CD4-positive, CD25-positive, alpha-beta regulatory T cell (primary cell): ENCODE data around the gene TEKT5. TPM values are rescaled to one million over a fixed set of nuclear protein-coding genes. Genes with fewer than 3 reads are reported as not detected.

Experiments
- ATAC-seq, 2 donors: fragments of 150-1000 bp; cut with Tn5 transposase; one replicate each; pipeline ENCODE4 v1.10.0; 2021; ENCODE audit warnings: low read depth in 2 of 2, moderate number of reproducible peaks in 2 of 2, moderate library complexity in 1 of 2
- DNase-seq, 3 donors: peaks; one replicate each; pipeline versions ENCODE4 v3.0.0 to v3.0.0-alpha.2; 2012 to 2022; ENCODE audit warnings: mixed read lengths in 1 of 3
- H3K27ac ChIP-seq: one replicate; pipeline ENCODE4 v1.7.0; 2013; ENCODE audit warnings: mild to moderate bottlenecking, low read length; ENCODE audit not compliant: insufficient read depth, poor library complexity, severe bottlenecking
- H3K27me3 ChIP-seq: one replicate; pipeline ENCODE4 v1.7.0; 2013; ENCODE audit warnings: low read length; ENCODE audit not compliant: control insufficient read depth, insufficient read depth
- H3K36me3 ChIP-seq: one replicate; pipeline ENCODE4 v1.7.0; 2013; ENCODE audit warnings: mild to moderate bottlenecking, low read length, moderate library complexity; ENCODE audit not compliant: control insufficient read depth, insufficient read depth
- H3K4me1 ChIP-seq: 2 replicates; pipeline ENCODE4 v1.7.0; 2013; ENCODE audit warnings: mild to moderate bottlenecking, low read length; ENCODE audit not compliant: insufficient read depth, control insufficient read depth, poor library complexity, severe bottlenecking
- H3K4me3 ChIP-seq: one replicate; pipeline ENCODE4 v1.7.0; 2013; ENCODE audit warnings: low read depth, mild to moderate bottlenecking, low read length, moderate library complexity
- H3K9me3 ChIP-seq, 2 experiments: 1 replicate in 1 of 2; 2 replicates in 1 of 2; pipeline ENCODE4 v1.7.0; 2013; ENCODE audit warnings: low read length in 2 of 2, mild to moderate bottlenecking in 1 of 2, moderate library complexity in 1 of 2; ENCODE audit not compliant: control insufficient read depth in 2 of 2
- H3K27ac Mint-ChIP-seq, 3 donors: one replicate each; pipeline ENCODE4 v1.8.0; 2020 to 2022; ENCODE audit warnings: mild to moderate bottlenecking in 3 of 3, mixed read lengths in 3 of 3, moderate library complexity in 2 of 3
- H3K27me3 Mint-ChIP-seq: one replicate; pipeline ENCODE4 v1.8.0; 2022; ENCODE audit warnings: mild to moderate bottlenecking, mixed read lengths
- H3K36me3 Mint-ChIP-seq: one replicate; pipeline ENCODE4 v1.8.0; 2020; ENCODE audit warnings: mixed read lengths
- H3K4me1 Mint-ChIP-seq, 4 donors: one replicate each; pipeline ENCODE4 v1.8.0; 2020 to 2022; ENCODE audit warnings: mixed read lengths in 4 of 4, mild to moderate bottlenecking in 1 of 4
- H3K4me3 Mint-ChIP-seq, 4 donors: one replicate each; pipeline ENCODE4 v1.8.0; 2020 to 2022; ENCODE audit warnings: mild to moderate bottlenecking in 4 of 4, mixed read lengths in 4 of 4, moderate library complexity in 3 of 4
- H3K9me3 Mint-ChIP-seq, 7 donors: one replicate each; pipeline ENCODE4 v1.8.0; 2020 to 2022; ENCODE audit warnings: mixed read lengths in 7 of 7, mild to moderate bottlenecking in 3 of 7, moderate library complexity in 2 of 7
- polyA plus RNA-seq, 4 donors: library from polyadenylated mRNA; unstranded; fragments of 300-500 nt; fragmentation: Illumina TruSeq; gene quantifications; one replicate each; pipeline ENCODE4 v1.2.3, GENCODE V29; 2021
- total RNA-seq: library from RNA; stranded (reverse); gene quantifications from one replicate; pipeline ENCODE4 v1.2.3, GENCODE V29; 2022

TEKT5 gene
- total and polyA plus RNA-seq, 5 donors from 2014 or later: 0.24 TPM; not detected in 4

DNA sequence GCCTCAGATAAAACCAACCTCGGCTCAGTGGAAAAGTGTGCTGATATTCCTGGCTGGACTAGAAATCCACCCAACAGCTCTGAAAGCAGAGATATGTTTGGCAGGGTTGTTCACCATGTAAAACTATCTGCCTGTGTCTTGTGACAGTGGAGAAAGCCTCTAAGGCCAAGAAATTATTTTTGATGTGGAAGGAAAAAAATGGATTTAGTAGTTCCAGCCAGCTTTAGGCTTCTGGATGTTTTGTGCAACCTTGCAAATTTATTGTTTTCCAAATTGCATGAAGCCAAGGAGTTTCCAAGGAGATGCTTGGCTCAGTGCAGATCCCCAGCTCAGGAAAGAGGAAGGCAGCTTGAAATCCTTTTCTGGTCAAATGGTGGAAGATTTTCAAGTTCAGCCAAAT is 31.6 kb downstream of the TEKT5 start:
- Mint-ChIP-seq H3K27ac (no peak overlapping the region), H3K27me3 (peaks cover 8% of the 10 kb centered on the region), H3K4me3 (no peak overlapping the region), H3K4me1 (no peaks in the 10 kb centered on the region), H3K36me3 (no peaks in the 10 kb centered on the region), H3K9me3 (peaks cover 0 to 2% (median 0%) of the 10 kb centered on the region in 7 donors)
- no peak for DNase-seq
- ATAC-seq: no peak
- H3K9me3 ChIP-seq: no peaks in the 10 kb centered on the region
- H3K4me1 ChIP-seq: no peaks in the 10 kb centered on the region
- no peaks in the 10 kb centered on the region for H3K27me3 ChIP-seq
- no peaks in the 10 kb centered on the region for H3K36me3 ChIP-seq
- H3K27ac ChIP-seq: no peak overlapping the region
- H3K4me3 ChIP-seq: no peak overlapping the region

DNA sequence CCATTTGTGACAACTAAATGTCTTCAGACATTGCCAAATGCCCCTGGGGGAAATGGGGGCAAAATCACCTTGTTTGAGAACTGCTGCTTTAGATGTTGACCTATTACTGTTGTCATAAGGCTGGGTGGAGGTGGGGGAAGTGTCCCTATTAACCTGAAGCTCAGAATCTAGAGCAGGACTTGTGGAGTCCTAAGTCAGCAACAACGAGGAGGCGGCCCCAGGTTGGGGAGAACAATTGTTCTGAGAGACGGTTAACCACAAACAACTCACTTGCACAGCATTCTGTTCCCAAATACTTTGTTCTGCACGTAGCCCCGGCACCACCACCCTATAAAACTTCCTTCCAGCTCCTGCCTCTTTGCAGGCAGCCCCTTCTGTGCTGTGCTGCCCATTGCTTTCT is 32.5 kb downstream of the TEKT5 start:
- DNase-seq (no peak), ATAC-seq (no peak)
- Mint-ChIP-seq H3K4me3 (no peak overlapping the region), H3K9me3 (peaks cover 0 to 2% (median 0%) of the 10 kb centered on the region in 7 donors), H3K36me3 (no peaks in the 10 kb centered on the region), H3K27me3 (peaks cover 8% of the 10 kb centered on the region), H3K4me1 (no peaks in the 10 kb centered on the region), H3K27ac (no peak overlapping the region)
- H3K27ac ChIP-seq: no peak overlapping the region
- H3K36me3 ChIP-seq: no peaks in the 10 kb centered on the region
- H3K27me3 ChIP-seq: no peaks in the 10 kb centered on the region
- H3K4me3 ChIP-seq: no peak overlapping the region
- no peaks in the 10 kb centered on the region for H3K4me1 ChIP-seq
- H3K9me3 ChIP-seq: no peaks in the 10 kb centered on the region

DNA sequence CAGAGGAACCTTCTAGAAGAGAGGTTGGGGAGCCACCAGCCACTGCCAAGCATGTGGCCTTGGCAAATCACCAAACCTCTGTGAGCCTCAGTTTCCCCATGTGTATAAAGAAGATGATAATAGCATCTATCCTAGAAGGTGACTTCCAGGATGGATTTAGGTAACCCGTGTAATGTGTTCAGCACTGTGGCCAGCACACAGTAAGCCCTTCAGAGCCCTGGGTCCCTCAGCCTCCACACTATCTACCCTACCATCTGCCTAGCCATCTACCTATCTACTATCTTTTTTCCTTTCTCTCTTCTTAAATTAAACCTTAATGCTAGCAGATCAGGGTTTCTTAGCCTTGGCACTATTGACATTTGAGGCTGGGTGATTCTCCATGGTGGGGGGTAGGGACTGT is 33.0 kb downstream of the TEKT5 start:
- Histone ChIP-seq H3K4me3 (no peak overlapping the region), H3K27ac (no peak overlapping the region), H3K36me3 (no peaks in the 10 kb centered on the region), H3K9me3 (no peaks in the 10 kb centered on the region), H3K27me3 (no peaks in the 10 kb centered on the region), H3K4me1 (no peaks in the 10 kb centered on the region)
- DNase-seq: no peak
- Mint-ChIP-seq H3K9me3 (peaks cover 0 to 2% (median 0%) of the 10 kb centered on the region in 7 donors), H3K36me3 (no peaks in the 10 kb centered on the region), H3K27ac (no peak overlapping the region), H3K4me1 (no peaks in the 10 kb centered on the region), H3K27me3 (peaks cover 8% of the 10 kb centered on the region), H3K4me3 (no peak overlapping the region)
- no peak for ATAC-seq

DNA sequence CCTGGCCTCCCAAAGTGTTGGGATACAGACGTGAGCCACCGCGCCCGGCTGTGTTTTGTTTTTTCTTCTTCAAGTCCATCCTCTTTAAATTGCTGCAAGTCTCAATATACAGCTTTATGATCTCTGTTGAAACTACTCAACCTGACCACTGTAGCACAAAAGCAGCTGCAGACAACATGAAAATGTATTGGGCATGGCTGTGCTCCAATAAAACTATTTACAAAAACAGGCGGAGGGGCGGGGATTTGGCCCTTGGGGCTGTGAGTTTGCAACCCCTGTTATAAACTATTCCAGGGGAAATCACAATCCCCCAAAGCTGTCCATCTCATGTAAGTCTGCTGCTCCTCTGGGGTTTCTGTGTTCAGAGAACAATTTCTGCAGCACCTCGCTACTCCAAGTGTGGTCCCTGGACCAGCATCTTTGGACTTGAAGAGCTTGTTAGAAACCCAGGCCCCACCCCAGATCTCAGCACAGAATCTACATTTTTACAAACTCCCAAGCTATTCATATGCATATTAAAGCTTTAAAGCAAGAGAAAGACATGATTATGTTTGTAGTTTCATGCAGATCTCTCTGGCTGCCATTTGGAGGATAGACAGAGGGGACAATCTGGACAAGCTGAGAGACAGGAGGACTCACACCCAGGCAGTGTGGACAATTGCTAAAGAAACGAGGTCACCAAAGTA is 33.6 kb downstream of the TEKT5 start:
- H3K36me3 Mint-ChIP-seq: no peaks in the 10 kb centered on the region
- Histone ChIP-seq H3K27ac (no peak overlapping the region), H3K4me1 (no peaks in the 10 kb centered on the region), H3K27me3 (no peaks in the 10 kb centered on the region), H3K9me3 (no peaks in the 10 kb centered on the region), H3K36me3 (no peaks in the 10 kb centered on the region), H3K4me3 (no peak overlapping the region)
- H3K4me3 Mint-ChIP-seq: no peak overlapping the region
- H3K27ac Mint-ChIP-seq: no peak overlapping the region
- peaks cover 0 to 2% (median 0%) of the 10 kb centered on the region in 7 donors for H3K9me3 Mint-ChIP-seq
- H3K27me3 Mint-ChIP-seq: peaks cover 8% of the 10 kb centered on the region
- no peak for DNase-seq
- no peak for ATAC-seq
- no peaks in the 10 kb centered on the region for H3K4me1 Mint-ChIP-seq

DNA sequence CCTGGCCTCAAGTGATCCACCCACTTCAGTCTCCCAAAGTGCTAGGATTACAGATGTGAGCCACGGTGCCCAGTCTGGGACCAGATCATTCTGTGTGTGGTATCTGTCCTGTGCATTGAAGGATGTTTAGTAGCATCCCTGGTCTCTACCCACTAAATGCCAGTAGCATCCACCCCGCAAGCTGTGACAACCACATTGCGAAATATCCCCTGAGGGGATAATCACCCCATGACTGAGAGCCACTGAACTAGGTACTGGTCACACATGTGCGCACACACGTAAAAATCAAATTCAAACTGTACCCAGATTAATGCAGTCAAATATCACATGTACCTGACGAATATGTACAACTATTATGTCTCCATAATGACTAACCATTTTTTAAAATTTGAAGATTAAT is 35.8 kb downstream of the TEKT5 start:
- H3K27ac ChIP-seq: no peak overlapping the region
- H3K36me3 ChIP-seq: no peaks in the 10 kb centered on the region
- no peaks in the 10 kb centered on the region for H3K9me3 ChIP-seq
- no peaks in the 10 kb centered on the region for H3K4me1 ChIP-seq
- Mint-ChIP-seq H3K4me3 (no peak overlapping the region), H3K27ac (no peak overlapping the region), H3K36me3 (no peaks in the 10 kb centered on the region), H3K9me3 (no peaks in the 10 kb centered on the region), H3K27me3 (peaks cover 8% of the 10 kb centered on the region), H3K4me1 (no peaks in the 10 kb centered on the region)
- no peaks in the 10 kb centered on the region for H3K27me3 ChIP-seq
- no peak overlapping the region for H3K4me3 ChIP-seq
- no peak for DNase-seq
- ATAC-seq: no peak

DNA sequence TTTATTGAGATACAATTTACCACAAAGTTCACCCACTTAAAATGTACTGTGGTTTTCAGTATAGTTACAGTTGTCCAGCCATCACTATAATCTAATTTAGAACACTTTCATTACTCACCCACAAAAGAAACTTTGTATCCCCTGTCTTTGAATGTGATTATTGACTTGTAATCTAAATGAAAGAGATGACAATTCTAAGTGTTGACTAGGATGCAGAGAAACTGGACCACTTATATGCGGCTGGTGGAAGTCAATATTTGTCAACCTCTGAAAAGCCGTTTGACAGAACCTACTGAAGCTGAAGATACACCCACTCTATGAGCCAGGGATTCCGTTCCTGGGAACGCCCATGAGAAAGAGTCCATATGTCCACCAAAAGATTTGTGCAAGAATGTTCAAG is 36.8 kb downstream of the TEKT5 start:
- no peaks in the 10 kb centered on the region for H3K4me1 Mint-ChIP-seq
- ATAC-seq (no peak), DNase-seq (no peak)

DNA sequence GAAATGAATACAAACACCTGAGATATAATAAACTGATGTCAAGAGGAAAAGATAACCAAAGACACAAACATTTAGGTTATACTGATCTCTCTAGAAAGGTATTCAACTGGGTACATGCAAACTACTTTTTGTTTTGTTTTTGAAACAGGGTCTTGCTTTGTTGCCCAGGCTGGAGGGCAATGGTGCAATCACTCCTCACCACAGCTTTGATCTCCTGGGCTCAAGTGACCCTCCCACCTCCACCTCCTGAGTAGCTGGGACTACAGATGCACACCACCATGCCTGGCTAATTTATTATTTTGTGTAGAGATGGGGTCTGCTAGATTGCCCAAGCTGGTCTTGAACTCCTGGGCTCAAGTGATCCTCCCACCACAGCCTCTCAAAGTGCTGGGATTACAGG is 38.1 kb downstream of the TEKT5 start:
- no peak for ATAC-seq
- no peak overlapping the region for H3K4me3 Mint-ChIP-seq

More for the DNA sequence above, 36.8 kb downstream of the TEKT5 start:
- no peaks in the 10 kb centered on the region for H3K4me1 ChIP-seq
- H3K27me3 ChIP-seq: no peaks in the 10 kb centered on the region
- no peak overlapping the region for H3K4me3 ChIP-seq
- Mint-ChIP-seq H3K27me3 (peaks cover 7% of the 10 kb centered on the region), H3K9me3 (no peaks in the 10 kb centered on the region), H3K36me3 (no peaks in the 10 kb centered on the region), H3K27ac (no peak overlapping the region), H3K4me3 (no peak overlapping the region)
- no peaks in the 10 kb centered on the region for H3K36me3 ChIP-seq
- H3K27ac ChIP-seq: no peak overlapping the region
- H3K9me3 ChIP-seq: no peaks in the 10 kb centered on the region

DNA sequence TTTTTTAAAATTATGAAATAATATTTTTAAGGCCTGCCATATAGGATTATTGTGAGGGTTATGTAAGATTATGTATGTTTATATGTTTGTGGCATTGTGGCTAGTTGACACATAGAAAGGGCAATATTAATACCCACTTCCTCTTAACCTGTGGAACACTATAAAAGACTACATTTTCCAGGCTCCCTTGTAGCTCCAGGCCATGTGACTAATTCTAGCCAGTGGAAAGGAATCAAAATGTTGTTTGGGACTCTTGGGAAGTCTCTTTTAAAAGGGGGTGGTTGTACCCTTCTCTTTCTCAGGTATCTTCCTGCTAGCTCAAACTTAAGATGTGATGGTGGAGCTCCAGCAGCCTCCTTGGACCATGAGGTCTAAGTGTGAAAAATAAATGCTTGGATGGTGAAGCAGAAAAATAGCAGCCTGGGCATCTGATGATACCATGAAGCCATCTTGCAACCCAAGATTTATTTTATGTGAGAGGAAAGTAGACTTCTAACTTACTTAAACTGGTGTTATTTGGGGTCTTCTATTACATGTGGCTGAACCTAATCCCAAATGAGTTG is 39.2 kb downstream of the TEKT5 start:
- no peak for DNase-seq
- no peaks in the 10 kb centered on the region for H3K9me3 Mint-ChIP-seq
- ATAC-seq: no peak
- H3K36me3 Mint-ChIP-seq: no peaks in the 10 kb centered on the region
- Histone ChIP-seq H3K27me3 (no peaks in the 10 kb centered on the region), H3K27ac (no peak overlapping the region), H3K4me3 (no peak overlapping the region), H3K4me1 (no peaks in the 10 kb centered on the region), H3K9me3 (no peaks in the 10 kb centered on the region), H3K36me3 (no peaks in the 10 kb centered on the region)
- no peak overlapping the region for H3K4me3 Mint-ChIP-seq
- no peaks in the 10 kb centered on the region for H3K27me3 Mint-ChIP-seq
- H3K4me1 Mint-ChIP-seq: no peaks in the 10 kb centered on the region
- no peak overlapping the region for H3K27ac Mint-ChIP-seq

More for the DNA sequence above, 38.1 kb downstream of the TEKT5 start:
- Mint-ChIP-seq H3K9me3 (no peaks in the 10 kb centered on the region), H3K4me1 (no peaks in the 10 kb centered on the region), H3K27ac (no peak overlapping the region), H3K36me3 (no peaks in the 10 kb centered on the region), H3K27me3 (peaks cover 4% of the 10 kb centered on the region)
- no peaks in the 10 kb centered on the region for H3K36me3 ChIP-seq
- H3K9me3 ChIP-seq: no peaks in the 10 kb centered on the region
- no peak for DNase-seq
- H3K4me3 ChIP-seq: no peak overlapping the region
- H3K4me1 ChIP-seq: no peaks in the 10 kb centered on the region
- no peaks in the 10 kb centered on the region for H3K27me3 ChIP-seq
- no peak overlapping the region for H3K27ac ChIP-seq
